Measurements from ENCODE around the gene DAZAP1.

The DAZAP1 gene

DNA sequence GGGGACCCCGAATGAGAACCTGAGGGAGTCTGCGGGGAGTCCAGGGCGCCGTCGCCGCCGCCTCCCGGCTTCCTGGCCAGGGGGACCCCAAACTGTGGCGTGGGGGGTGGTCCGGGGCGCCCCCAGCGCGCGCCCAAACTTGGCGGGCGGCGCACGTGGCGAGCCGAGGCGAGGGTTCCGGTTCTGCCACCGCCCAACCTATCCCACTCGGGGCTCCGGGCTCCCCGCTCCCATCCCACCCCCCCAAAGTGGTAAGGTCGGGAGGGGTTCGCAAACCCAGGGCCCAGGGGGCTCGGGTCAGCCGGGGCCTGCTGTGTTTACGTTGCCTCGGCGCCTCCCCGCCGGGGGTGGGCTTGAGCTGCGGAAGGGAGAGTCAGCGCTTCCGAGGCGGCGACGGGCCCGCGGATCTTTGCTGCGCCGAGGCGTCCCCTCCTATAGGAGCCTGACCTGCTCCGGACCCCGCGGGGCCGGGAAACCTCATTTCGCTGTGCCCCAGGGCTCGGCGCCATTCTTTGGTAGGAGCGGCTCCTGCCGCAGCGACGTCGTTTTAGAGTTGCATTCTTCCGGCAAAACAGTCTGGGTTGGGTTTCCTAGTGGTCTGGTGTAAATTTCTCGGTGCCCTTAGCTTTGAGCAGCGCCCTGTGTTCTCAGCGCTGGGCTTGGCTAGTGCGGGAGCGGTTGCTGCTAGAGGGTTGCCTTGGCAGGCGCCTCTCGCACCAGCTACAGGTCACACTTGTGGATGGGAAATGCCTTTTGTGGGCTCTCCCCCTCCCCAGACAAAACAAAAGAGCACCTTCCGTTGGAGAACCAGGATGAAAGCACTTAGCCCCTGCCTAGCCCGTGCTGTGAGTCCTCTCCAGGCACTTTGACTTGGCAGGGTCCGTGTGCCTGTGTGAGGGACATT, 1.2 kb downstream of the DAZAP1 start:
- no peak for DNase-seq (ENCODE audit: low read depth)
- TF ChIP-seq, protein P1, sequence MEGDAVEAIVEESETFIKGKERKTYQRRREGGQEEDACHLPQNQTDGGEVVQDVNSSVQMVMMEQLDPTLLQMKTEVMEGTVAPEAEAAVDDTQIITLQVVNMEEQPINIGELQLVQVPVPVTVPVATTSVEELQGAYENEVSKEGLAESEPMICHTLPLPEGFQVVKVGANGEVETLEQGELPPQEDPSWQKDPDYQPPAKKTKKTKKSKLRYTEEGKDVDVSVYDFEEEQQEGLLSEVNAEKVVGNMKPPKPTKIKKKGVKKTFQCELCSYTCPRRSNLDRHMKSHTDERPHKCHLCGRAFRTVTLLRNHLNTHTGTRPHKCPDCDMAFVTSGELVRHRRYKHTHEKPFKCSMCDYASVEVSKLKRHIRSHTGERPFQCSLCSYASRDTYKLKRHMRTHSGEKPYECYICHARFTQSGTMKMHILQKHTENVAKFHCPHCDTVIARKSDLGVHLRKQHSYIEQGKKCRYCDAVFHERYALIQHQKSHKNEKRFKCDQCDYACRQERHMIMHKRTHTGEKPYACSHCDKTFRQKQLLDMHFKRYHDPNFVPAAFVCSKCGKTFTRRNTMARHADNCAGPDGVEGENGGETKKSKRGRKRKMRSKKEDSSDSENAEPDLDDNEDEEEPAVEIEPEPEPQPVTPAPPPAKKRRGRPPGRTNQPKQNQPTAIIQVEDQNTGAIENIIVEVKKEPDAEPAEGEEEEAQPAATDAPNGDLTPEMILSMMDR (IDR thresholded peaks at IDR 0.05; ENCODE audit: control insufficient read depth, extremely low read depth, insufficient read depth): no peak

DNA sequence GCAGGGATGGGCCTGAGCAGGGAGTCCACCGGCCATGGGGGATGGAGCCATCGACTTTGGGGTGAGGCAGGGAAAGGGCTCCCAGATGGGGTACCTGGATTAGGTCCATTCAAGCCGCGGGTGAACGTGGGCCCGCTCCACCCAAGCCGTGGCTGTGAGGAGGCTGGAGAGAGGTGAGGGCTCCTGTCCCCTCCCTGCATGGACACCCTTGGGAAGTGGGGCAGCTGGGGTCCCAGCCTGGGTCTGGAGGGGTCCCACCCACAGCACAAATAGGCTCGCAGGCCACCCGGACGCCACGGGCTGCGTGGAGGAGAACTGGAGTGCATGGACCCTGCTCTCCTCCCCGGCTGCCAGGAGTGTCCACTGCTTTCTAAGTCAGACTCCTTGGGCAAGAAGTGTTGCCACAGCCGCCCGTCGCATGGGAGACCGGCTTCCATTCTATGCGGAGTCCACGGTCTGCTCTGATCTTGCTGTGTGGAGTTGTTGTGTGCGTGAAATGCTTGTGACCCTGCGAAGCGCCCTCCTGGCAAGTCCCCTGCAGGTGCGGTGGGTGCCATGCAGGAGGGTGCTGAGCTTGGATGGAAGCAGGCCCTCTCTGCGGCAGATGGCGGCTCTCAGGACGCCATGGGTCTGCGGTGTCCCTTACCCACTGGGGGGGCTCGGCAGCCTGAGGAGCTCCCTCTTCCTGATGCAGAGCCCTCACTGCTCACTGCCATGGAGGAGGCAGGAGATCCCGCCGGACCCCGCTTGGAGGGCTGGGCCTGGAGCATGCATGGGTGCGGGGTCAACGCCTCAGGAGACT, 2.0 kb downstream of the DAZAP1 start:
- DNase-seq (ENCODE audit: low read depth): no peak
- TF ChIP-seq, protein P1 (IDR thresholded peaks at IDR 0.05; ENCODE audit: control insufficient read depth, extremely low read depth, insufficient read depth): no peak
- peak overlapping the region; percentile 93 for H3K4me3 ChIP-seq (ENCODE audit: low read depth, low read length)

More for the DNA sequence above, 1.2 kb downstream of the DAZAP1 start:
- H3K4me3 ChIP-seq (ENCODE audit: low read depth, low read length): peak overlapping the region; percentile 93

DNA sequence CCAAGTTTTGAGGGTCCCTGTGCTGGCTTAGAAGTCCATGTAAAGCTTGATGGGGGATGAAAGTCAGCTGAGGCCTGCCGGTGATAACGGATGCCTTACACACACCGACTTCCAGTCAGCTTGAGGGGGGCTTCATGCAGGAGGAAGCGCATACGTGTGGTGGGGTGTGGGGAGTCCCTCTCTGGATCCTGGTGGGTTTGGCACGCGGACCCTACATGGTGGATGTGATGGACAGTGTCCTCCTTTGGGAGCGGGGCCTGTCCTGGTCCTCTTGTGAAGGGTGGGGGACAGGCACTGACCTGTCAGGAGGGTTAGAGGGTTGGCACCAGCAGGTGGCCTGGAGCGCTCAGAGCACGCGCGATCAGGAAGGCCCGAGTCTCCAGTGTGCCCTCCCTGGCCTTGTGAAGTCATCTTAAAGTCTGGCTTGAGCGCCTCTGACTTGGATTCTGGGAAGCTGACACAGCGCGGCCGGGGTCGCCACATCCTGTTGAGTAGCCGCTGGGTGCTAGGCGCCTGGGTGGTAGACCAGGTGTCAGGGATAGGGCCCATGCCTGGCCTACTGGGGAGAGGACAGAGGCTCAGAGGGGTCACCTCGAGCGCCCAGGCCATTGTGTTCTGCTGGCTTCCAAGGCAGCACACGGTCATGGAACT, 2.9 kb downstream of the DAZAP1 start:
- TF ChIP-seq, protein P1 (IDR thresholded peaks at IDR 0.05; ENCODE audit: control insufficient read depth, extremely low read depth, insufficient read depth): no peak
- peak overlapping the region; percentile 93 for H3K4me3 ChIP-seq (ENCODE audit: low read depth, low read length)

DNA sequence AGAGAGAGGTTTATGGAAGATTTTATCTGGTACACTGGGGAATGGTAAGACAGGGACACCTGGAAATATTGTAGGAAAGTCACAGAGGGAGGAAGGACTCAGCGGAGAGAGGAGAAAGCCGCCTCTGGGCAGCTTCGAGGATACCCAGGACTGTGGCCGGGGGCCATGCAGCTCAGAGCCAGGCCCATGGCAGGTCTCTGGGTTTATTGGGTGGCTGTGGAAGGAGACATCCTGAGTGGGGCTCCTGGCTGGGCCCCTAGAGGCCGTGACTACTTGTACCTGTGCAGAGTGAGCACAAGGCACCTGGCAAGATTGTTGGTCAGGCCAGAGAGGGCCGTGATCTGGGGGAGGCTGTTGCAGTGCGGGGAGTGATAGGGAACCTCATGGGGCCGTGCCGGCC, 3.4 kb downstream of the DAZAP1 start:
- no peak for DNase-seq (ENCODE audit: low read depth)
- peak overlapping the region; percentile 93 for H3K4me3 ChIP-seq (ENCODE audit: low read depth, low read length)
- TF ChIP-seq, protein P1 (IDR thresholded peaks at IDR 0.05; ENCODE audit: control insufficient read depth, extremely low read depth, insufficient read depth): no peak

More for the DNA sequence above, 2.9 kb downstream of the DAZAP1 start:
- no peak for DNase-seq (ENCODE audit: low read depth)

DNA sequence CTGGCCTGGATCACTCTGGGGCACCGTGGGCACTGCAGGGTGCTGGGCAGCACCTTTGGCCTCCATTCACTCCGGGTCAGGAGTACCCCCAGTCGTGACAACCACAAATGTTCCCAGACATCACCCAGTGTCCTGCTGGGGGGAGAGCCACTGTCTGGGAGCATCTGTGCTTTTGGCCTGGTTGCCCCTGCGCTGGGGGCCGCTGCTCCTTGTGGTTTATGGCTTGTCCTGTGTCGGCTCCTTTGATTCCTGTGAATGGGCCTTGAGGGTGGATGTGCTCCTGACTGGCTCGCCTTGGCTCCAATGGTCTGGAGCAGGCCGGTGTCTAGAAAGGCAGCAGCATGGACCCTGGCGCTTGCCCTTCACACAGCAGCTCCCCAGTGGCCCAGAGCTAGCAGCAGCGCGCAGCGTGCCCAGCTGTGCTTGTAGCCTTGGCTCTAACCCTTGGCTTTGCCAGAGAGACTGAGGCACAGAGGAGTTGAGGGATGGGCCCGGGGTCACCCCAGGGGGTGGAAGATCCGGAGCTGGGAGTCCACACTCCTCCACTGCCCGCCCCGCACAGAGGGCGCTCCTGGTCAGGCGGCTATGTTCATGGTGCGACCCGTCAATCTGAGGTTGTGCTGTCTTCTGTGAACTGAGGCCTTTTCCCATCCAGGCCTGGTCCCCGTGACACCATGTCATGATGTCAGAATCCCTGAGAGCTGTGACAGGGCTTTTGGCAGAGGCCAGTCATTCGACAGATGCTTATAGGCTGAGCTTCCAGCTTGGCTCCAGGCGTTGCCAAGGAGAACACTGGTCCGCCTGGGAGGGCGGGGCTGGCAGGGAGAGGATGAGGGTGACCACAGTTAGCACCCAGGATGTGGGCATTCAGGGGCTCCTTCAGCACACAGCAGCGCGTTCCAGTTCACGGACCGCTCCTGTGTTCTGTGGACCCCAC, 4.1 kb downstream of the DAZAP1 start:
- H3K4me3 ChIP-seq (ENCODE audit: low read depth, low read length): peak overlapping the region; percentile 93
- TF ChIP-seq, protein P1 (IDR thresholded peaks at IDR 0.05; ENCODE audit: control insufficient read depth, extremely low read depth, insufficient read depth): no peak
- DNase-seq (ENCODE audit: low read depth): peak; percentile 81

Data from LNCaP clone FGC (cell line).